Measurements from ENCODE around the gene RNF130. TPM values are rescaled to one million over a fixed set of nuclear protein-coding genes. Genes with fewer than 3 reads are reported as not detected.
"Not testable (repeated sequence)": the region's sequence is repeated elsewhere in the genome, so short reads cannot be mapped to it uniquely, and the experiment has no call there.

Gene RNF130
- total RNA-seq, 2 experiments from 2014 or later = 4.9 to 5.4 TPM

- peaks cover 5% of the 10 kb centered on the region for H3K36me3 Mint-ChIP-seq
- H3K4me1 Mint-ChIP-seq = peaks cover 1% of the 10 kb centered on the region
- ATAC-seq = no peak
- no peak for DNase-seq
- no peaks in the 10 kb centered on the region for H3K27me3 Mint-ChIP-seq
- CTCF ChIA-PET = interaction anchor here (1.2 to 1.4 kb wide), 2 partner anchors 11 to 35 kb away, joined by 3 read pairs; no protein-coding TSS in a partner anchor
- H3K9me3 Mint-ChIP-seq (ENCODE audit: low read depth) = no peaks in the 10 kb centered on the region
- no peak overlapping the region for H3K4me3 Mint-ChIP-seq
- H3K27ac Mint-ChIP-seq = no peak overlapping the region
Measured at GRCh38 chr5:180018347-180019060, 53.1 kb downstream of the RNF130 start.

GRCh38 chr5:180015523-180015922 lies 56.0 kb downstream of the RNF130 start:
- H3K27ac Mint-ChIP-seq, H3K27me3 Mint-ChIP-seq, H3K4me1 Mint-ChIP-seq: not testable (repeated sequence)

GRCh38 chr5:180013678-180014077 lies 57.9 kb downstream of the RNF130 start:
- no peaks in the 10 kb centered on the region for H3K36me3 Mint-ChIP-seq
- DNase-seq = no peak
- CTCF ChIA-PET = no interaction called here
- no peak overlapping the region for H3K4me3 Mint-ChIP-seq
- no peaks in the 10 kb centered on the region for H3K27me3 Mint-ChIP-seq
- no peaks in the 10 kb centered on the region for H3K9me3 Mint-ChIP-seq (ENCODE audit: low read depth)
- no peaks in the 10 kb centered on the region for H3K4me1 Mint-ChIP-seq
- ATAC-seq = no peak
- H3K27ac Mint-ChIP-seq = no peak overlapping the region

More at GRCh38 chr5:180015523-180015922, 56.0 kb downstream of the RNF130 start:
- CTCF ChIA-PET = interaction anchor here (0.6 kb wide), 1 partner anchor 524 kb away, joined by 5 read pairs; no protein-coding TSS in a partner anchor
- H3K4me3 Mint-ChIP-seq; H3K36me3 Mint-ChIP-seq; ATAC-seq; H3K9me3 Mint-ChIP-seq (ENCODE audit: low read depth); DNase-seq: not testable (repeated sequence)

- Mint-ChIP-seq H3K27ac (no peak overlapping the region), H3K4me3 (no peak overlapping the region), H3K27me3 (no peaks in the 10 kb centered on the region), H3K4me1 (peaks cover 8% of the 10 kb centered on the region), H3K36me3 (no peaks in the 10 kb centered on the region), H3K9me3 (ENCODE audit: low read depth) (no peaks in the 10 kb centered on the region)
- no peak for DNase-seq
- ATAC-seq = no peak
- CTCF ChIA-PET = no interaction called here
Measured at GRCh38 chr5:180012316-180012715, 59.2 kb downstream of the RNF130 start.

GRCh38 chr5:180010636-180011035 lies 60.9 kb downstream of the RNF130 start:
- no peak for DNase-seq
- Mint-ChIP-seq H3K4me1 (peaks cover 24% of the 10 kb centered on the region), H3K27ac (no peak overlapping the region), H3K9me3 (ENCODE audit: low read depth) (no peaks in the 10 kb centered on the region), H3K4me3 (no peak overlapping the region), H3K27me3 (no peaks in the 10 kb centered on the region), H3K36me3 (no peaks in the 10 kb centered on the region)
- CTCF ChIA-PET = no interaction called here
- ATAC-seq = no peak

GRCh38 chr5:180009581-180009980 lies 62.0 kb downstream of the RNF130 start:
- H3K4me3 Mint-ChIP-seq = no peak overlapping the region
- no peaks in the 10 kb centered on the region for H3K9me3 Mint-ChIP-seq (ENCODE audit: low read depth)
- peaks cover 27% of the 10 kb centered on the region for H3K4me1 Mint-ChIP-seq
- H3K36me3 Mint-ChIP-seq = peaks cover 3% of the 10 kb centered on the region
- ATAC-seq (no peak), DNase-seq (no peak)
- CTCF ChIA-PET = no interaction called here
- no peak overlapping the region for H3K27ac Mint-ChIP-seq
- peaks cover 2% of the 10 kb centered on the region for H3K27me3 Mint-ChIP-seq

GRCh38 chr5:180008433-180008832 lies 63.1 kb downstream of the RNF130 start:
- CTCF ChIA-PET = no interaction called here
- peaks cover 2% of the 10 kb centered on the region for H3K27me3 Mint-ChIP-seq
- DNase-seq (no peak), ATAC-seq (no peak)
- H3K36me3 Mint-ChIP-seq = peaks cover 3% of the 10 kb centered on the region
- H3K4me1 Mint-ChIP-seq = peaks cover 27% of the 10 kb centered on the region
- H3K27ac Mint-ChIP-seq = no peak overlapping the region
- no peaks in the 10 kb centered on the region for H3K9me3 Mint-ChIP-seq (ENCODE audit: low read depth)
- no peak overlapping the region for H3K4me3 Mint-ChIP-seq

GRCh38 chr5:180007582-180007981 lies 64.0 kb downstream of the RNF130 start:
- peaks cover 3% of the 10 kb centered on the region for H3K36me3 Mint-ChIP-seq
- H3K27me3 Mint-ChIP-seq = peaks cover 2% of the 10 kb centered on the region
- no peaks in the 10 kb centered on the region for H3K9me3 Mint-ChIP-seq (ENCODE audit: low read depth)
- H3K4me3 Mint-ChIP-seq = no peak overlapping the region
- CTCF ChIA-PET = no interaction called here
- no peak for ATAC-seq
- no peak for DNase-seq
- no peak overlapping the region for H3K27ac Mint-ChIP-seq
- H3K4me1 Mint-ChIP-seq = peaks cover 27% of the 10 kb centered on the region

- ATAC-seq (no peak), DNase-seq (no peak)
- CTCF ChIA-PET = interaction anchor here (1.1 to 2.5 kb wide), 2 partner anchors 85 to 98 kb away, joined by 3 to 5 read pairs; no protein-coding TSS in a partner anchor
- H3K27ac Mint-ChIP-seq = no peak overlapping the region
- H3K36me3 Mint-ChIP-seq = peaks cover 3% of the 10 kb centered on the region
- H3K4me1 Mint-ChIP-seq = peaks cover 29% of the 10 kb centered on the region
- H3K27me3 Mint-ChIP-seq = peaks cover 2% of the 10 kb centered on the region
- H3K4me3 Mint-ChIP-seq = no peak overlapping the region
- no peaks in the 10 kb centered on the region for H3K9me3 Mint-ChIP-seq (ENCODE audit: low read depth)
Measured at GRCh38 chr5:180006141-180006540, 65.4 kb downstream of the RNF130 start.

- ATAC-seq (no peak), DNase-seq (no peak)
- peaks cover 27% of the 10 kb centered on the region for H3K4me1 Mint-ChIP-seq
- H3K27ac Mint-ChIP-seq = no peak overlapping the region
- CTCF ChIA-PET = interaction anchor here (0.8 kb wide), 1 partner anchor 87 kb away, joined by 3 read pairs; no protein-coding TSS in a partner anchor
- H3K27me3 Mint-ChIP-seq = peaks cover 2% of the 10 kb centered on the region
- peaks cover 3% of the 10 kb centered on the region for H3K36me3 Mint-ChIP-seq
- no peak overlapping the region for H3K4me3 Mint-ChIP-seq
- H3K9me3 Mint-ChIP-seq (ENCODE audit: low read depth) = no peaks in the 10 kb centered on the region
Measured at GRCh38 chr5:180003127-180003526, 68.4 kb downstream of the RNF130 start.

GRCh38 chr5:180001742-180002141 lies 69.8 kb downstream of the RNF130 start:
- peaks cover 15% of the 10 kb centered on the region for H3K4me1 Mint-ChIP-seq
- no peak overlapping the region for H3K27ac Mint-ChIP-seq
- H3K27me3 Mint-ChIP-seq = peaks cover 2% of the 10 kb centered on the region
- ATAC-seq (no peak), DNase-seq (no peak)
- peaks cover 3% of the 10 kb centered on the region for H3K36me3 Mint-ChIP-seq
- H3K9me3 Mint-ChIP-seq (ENCODE audit: low read depth) = no peaks in the 10 kb centered on the region
- no peak overlapping the region for H3K4me3 Mint-ChIP-seq
- CTCF ChIA-PET = no interaction called here

- Mint-ChIP-seq H3K36me3 (peaks cover 3% of the 10 kb centered on the region), H3K9me3 (ENCODE audit: low read depth) (no peaks in the 10 kb centered on the region), H3K4me1 (peaks cover 9% of the 10 kb centered on the region), H3K27me3 (peaks cover 2% of the 10 kb centered on the region), H3K4me3 (no peak overlapping the region), H3K27ac (no peak overlapping the region)
- CTCF ChIA-PET = no interaction called here
- no peak for ATAC-seq
- no peak for DNase-seq
Measured at GRCh38 chr5:180001136-180001535, 70.4 kb downstream of the RNF130 start.

GRCh38 chr5:179998485-179998884 lies 73.1 kb downstream of the RNF130 start:
- CTCF ChIA-PET = no interaction called here
- H3K4me1 Mint-ChIP-seq = peaks cover 2% of the 10 kb centered on the region
- H3K4me3 Mint-ChIP-seq = no peak overlapping the region
- no peaks in the 10 kb centered on the region for H3K36me3 Mint-ChIP-seq
- ATAC-seq (no peak), DNase-seq (no peak)
- H3K27ac Mint-ChIP-seq = no peak overlapping the region
- H3K9me3 Mint-ChIP-seq (ENCODE audit: low read depth) = no peaks in the 10 kb centered on the region
- no peaks in the 10 kb centered on the region for H3K27me3 Mint-ChIP-seq

GRCh38 chr5:179994583-179995323 lies 76.8 kb downstream of the RNF130 start:
- Mint-ChIP-seq H3K36me3 (no peaks in the 10 kb centered on the region), H3K9me3 (ENCODE audit: low read depth) (no peaks in the 10 kb centered on the region), H3K4me3 (no peak overlapping the region), H3K4me1 (no peaks in the 10 kb centered on the region), H3K27me3 (no peaks in the 10 kb centered on the region), H3K27ac (no peak overlapping the region)
- ATAC-seq = no peak
- CTCF ChIA-PET = no interaction called here
- DNase-seq = no peak
